ENCODE results near the gene FAM120A. TPM values are rescaled to one million over a fixed set of nuclear protein-coding genes. Genes with fewer than 3 reads are reported as not detected.

Gene FAM120A
- polyA plus RNA-seq, 4 donors: 36.2 to 85.8 (median 65.6) TPM

DNA sequence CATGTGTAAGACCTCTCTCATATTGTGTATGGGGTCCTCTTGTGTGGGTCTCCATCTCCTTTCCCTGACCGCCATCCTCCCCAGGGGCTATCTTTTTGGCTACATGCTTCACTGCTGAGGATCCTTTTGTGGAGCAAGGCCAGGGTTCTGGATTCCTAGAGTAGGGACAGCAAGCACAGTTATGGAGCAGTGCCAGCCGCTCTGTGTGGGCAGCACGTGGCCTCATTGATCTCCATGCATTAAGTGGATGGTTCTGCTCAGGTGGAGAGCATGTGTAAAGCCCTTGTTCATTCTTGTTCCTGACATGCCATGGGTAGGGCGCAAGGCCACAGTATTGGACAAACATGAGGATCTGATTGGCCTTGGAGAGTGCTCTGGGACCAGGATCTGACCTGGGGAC, 133.8 kb downstream of the FAM120A start:
- peaks cover 0 to 17% (median 0%) of the 10 kb centered on the region in 3 donors for H3K36me3 ChIP-seq (ENCODE audit: control insufficient read depth in 3 of 3, insufficient read depth in 2 of 3, low read depth in 1 of 3, low read length in 3 of 3)
- no peaks in the 10 kb centered on the region for H3K27me3 ChIP-seq (ENCODE audit: control insufficient read depth in 3 of 3, insufficient read depth in 3 of 3, low read length in 3 of 3)
- H3K9me3 ChIP-seq (ENCODE audit: control insufficient read depth in 2 of 2, insufficient read depth in 1 of 2, low read depth in 1 of 2, low read length in 1 of 2): peaks cover 0 to 5% of the 10 kb centered on the region in 2 donors
- no peak for DNase-seq
- WGBS, 3 donors: 90 to 98% (median 96%) methylated on average over 4 of the region's 4 CpGs
- H3K4me3 ChIP-seq (ENCODE audit: low read depth in 1 of 3, low read length in 3 of 3): no peak overlapping the region
- no peak for FAIRE-seq
- no peak overlapping the region for H3K27ac ChIP-seq (ENCODE audit: low read depth in 1 of 3, low read length in 2 of 3)
- H3K4me1 ChIP-seq (ENCODE audit: control insufficient read depth in 3 of 3, insufficient read depth in 2 of 3, low read depth in 1 of 3, low read length in 2 of 3): peaks cover 0 to 22% (median 12%) of the 10 kb centered on the region in 3 donors

DNA sequence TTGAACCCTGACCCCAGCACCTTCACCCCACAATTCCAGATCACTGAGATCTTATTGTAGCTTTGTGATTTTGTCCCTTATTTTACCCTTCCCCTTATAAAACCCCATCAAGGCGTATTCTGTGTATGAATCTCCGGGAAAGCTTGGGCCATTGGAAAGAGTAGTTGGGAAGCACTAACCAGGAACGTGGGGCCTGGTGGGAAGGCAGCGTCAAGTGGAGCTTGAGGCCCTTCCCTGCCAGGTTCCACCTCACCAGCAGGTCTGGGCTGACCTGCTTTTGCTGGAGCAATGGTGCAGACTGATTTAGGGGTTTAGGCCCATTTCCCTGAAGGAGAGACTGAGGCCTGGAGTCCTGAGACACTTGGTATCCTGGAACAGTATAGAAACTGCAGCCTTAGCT, 134.2 kb downstream of the FAM120A start:
- no peak for DNase-seq
- H3K27ac ChIP-seq (ENCODE audit: low read depth in 1 of 3, low read length in 2 of 3): no peak overlapping the region
- peaks cover 0 to 19% (median 0%) of the 10 kb centered on the region in 3 donors for H3K36me3 ChIP-seq (ENCODE audit: control insufficient read depth in 3 of 3, insufficient read depth in 2 of 3, low read depth in 1 of 3, low read length in 3 of 3)
- peaks cover 0 to 19% (median 12%) of the 10 kb centered on the region in 3 donors for H3K4me1 ChIP-seq (ENCODE audit: control insufficient read depth in 3 of 3, insufficient read depth in 2 of 3, low read depth in 1 of 3, low read length in 2 of 3)
- no peak overlapping the region for H3K4me3 ChIP-seq (ENCODE audit: low read depth in 1 of 3, low read length in 3 of 3)
- WGBS, 3 donors: 97 to 98% (median 98%) methylated on average over 4 of the region's 4 CpGs
- H3K9me3 ChIP-seq (ENCODE audit: control insufficient read depth in 2 of 2, insufficient read depth in 1 of 2, low read depth in 1 of 2, low read length in 1 of 2): peaks cover 0 to 5% of the 10 kb centered on the region in 2 donors
- no peak for FAIRE-seq
- H3K27me3 ChIP-seq (ENCODE audit: control insufficient read depth in 3 of 3, insufficient read depth in 3 of 3, low read length in 3 of 3): no peaks in the 10 kb centered on the region

DNA sequence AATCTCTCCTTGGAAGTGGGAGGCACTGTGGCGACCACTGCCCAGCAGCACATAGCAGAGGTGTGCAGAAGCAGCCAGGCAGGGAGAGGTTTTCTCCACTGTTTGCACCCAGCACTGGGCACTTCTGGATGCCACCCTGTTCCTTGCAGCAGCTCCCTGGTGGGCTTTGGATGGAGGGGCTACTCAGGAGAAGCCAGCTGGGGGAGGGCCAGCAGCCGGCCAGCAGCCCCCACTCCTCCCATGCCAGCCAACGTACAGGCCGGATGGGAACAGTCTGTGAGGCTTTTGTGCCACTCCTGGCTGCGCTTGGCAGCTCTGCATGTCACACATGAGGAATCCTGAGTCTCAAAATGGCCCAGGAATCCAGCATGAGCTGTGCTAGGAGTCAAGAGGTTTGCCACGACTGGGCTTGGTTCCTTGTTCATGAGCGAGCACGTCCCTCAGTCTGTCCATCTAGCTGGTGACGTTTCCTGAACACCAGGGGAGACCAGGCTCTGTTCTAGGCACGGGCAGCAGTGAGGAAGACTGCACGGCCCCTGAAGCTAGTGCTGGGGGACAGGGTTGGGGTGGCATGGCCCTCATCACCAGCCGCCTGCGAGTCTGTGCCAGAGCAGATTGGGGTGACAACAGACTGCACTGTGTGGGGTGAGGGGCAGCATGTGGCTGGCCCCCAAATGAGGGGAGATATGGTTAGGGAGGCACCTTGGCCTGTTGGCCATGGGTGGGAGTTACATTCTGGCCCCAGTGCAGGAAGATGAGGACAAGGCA, 135.0 kb downstream of the FAM120A start:
- DNase-seq (no peak), FAIRE-seq (no peak)
- peaks cover 0 to 5% of the 10 kb centered on the region in 2 donors for H3K9me3 ChIP-seq (ENCODE audit: control insufficient read depth in 2 of 2, insufficient read depth in 1 of 2, low read depth in 1 of 2, low read length in 1 of 2)
- peaks cover 0 to 11% (median 8%) of the 10 kb centered on the region in 3 donors for H3K4me1 ChIP-seq (ENCODE audit: control insufficient read depth in 3 of 3, insufficient read depth in 2 of 3, low read depth in 1 of 3, low read length in 2 of 3)
- no peak overlapping the region for H3K27ac ChIP-seq (ENCODE audit: low read depth in 1 of 3, low read length in 2 of 3)
- H3K27me3 ChIP-seq (ENCODE audit: control insufficient read depth in 3 of 3, insufficient read depth in 3 of 3, low read length in 3 of 3): no peaks in the 10 kb centered on the region
- peaks cover 0 to 27% (median 0%) of the 10 kb centered on the region in 3 donors for H3K36me3 ChIP-seq (ENCODE audit: control insufficient read depth in 3 of 3, insufficient read depth in 2 of 3, low read depth in 1 of 3, low read length in 3 of 3)
- 91 to 96% (median 92%) methylated on average over 13 of the region's 13 CpGs for WGBS, 3 donors
- H3K4me3 ChIP-seq (ENCODE audit: low read depth in 1 of 3, low read length in 3 of 3): no peak overlapping the region

DNA sequence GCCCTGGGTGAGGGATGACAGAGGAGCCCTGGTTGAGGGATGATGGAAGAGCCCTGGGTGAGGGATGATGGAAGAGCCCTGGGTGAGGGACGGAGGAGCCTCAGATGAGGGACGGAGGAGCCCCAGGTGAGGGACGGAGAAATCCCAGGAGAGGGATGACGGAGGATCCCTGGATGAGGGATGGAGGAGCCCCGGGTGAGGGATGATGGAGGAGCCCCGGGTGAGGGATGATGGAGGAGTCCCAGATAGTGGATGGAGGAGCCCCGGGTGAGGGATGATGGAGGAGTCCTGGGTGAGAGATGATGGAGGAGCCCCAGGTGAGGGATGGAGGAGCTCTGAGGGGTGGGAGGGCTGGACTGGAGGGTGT, 135.8 kb downstream of the FAM120A start:
- WGBS, 3 donors: 94 to 95% (median 95%) methylated on average over 7 of the region's 7 CpGs
- Histone ChIP-seq H3K36me3 (ENCODE audit: control insufficient read depth in 3 of 3, insufficient read depth in 2 of 3, low read depth in 1 of 3, low read length in 3 of 3) (peaks cover 0 to 30% (median 0%) of the 10 kb centered on the region in 3 donors), H3K4me3 (ENCODE audit: low read depth in 1 of 3, low read length in 3 of 3) (no peak overlapping the region), H3K4me1 (ENCODE audit: control insufficient read depth in 3 of 3, insufficient read depth in 2 of 3, low read depth in 1 of 3, low read length in 2 of 3) (peaks cover 0 to 8% (median 4%) of the 10 kb centered on the region in 3 donors), H3K9me3 (ENCODE audit: control insufficient read depth in 2 of 2, insufficient read depth in 1 of 2, low read depth in 1 of 2, low read length in 1 of 2) (peaks cover 0 to 5% of the 10 kb centered on the region in 2 donors), H3K27me3 (ENCODE audit: control insufficient read depth in 3 of 3, insufficient read depth in 3 of 3, low read length in 3 of 3) (no peaks in the 10 kb centered on the region), H3K27ac (ENCODE audit: low read depth in 1 of 3, low read length in 2 of 3) (no peak overlapping the region)
- FAIRE-seq (no peak), DNase-seq (no peak)

DNA sequence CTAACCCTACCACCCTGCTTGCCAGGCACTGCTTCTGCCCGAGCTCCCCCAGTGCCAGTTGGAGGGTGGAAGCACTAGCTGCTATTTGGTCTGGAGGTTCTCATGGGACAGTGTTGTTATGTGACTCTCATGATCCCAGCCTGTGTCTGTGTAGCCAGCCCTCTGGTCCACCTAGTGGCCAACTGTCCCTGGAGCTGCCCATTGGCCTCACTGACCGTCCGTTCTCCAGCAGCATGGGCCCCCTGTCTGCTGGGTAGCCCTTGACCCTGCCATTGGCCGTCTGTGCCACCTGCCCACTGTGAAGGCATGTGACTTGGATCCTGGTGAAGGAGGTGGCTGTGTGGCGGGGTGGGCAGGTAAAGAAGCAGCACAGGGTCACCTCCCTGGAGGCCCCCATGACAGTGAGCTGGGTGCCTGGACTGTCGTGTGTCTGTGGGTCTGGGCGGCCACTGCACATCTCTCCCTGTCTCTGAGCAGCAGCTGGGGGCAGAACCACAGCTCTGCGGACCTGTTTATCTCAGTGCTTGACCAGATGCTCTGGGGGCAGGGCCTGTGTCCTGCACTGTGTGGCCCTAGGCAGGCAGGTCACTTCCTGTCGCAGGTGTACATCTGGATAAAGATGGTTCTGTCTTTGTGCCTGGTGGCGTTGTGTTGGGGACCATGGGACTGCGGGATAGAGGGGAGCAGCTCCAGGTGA, 136.3 kb downstream of the FAM120A start:
- peaks cover 0 to 30% (median 0%) of the 10 kb centered on the region in 3 donors for H3K36me3 ChIP-seq (ENCODE audit: control insufficient read depth in 3 of 3, insufficient read depth in 2 of 3, low read depth in 1 of 3, low read length in 3 of 3)
- H3K27me3 ChIP-seq (ENCODE audit: control insufficient read depth in 3 of 3, insufficient read depth in 3 of 3, low read length in 3 of 3): no peaks in the 10 kb centered on the region
- peaks cover 0 to 7% (median 6%) of the 10 kb centered on the region in 3 donors for H3K4me1 ChIP-seq (ENCODE audit: control insufficient read depth in 3 of 3, insufficient read depth in 2 of 3, low read depth in 1 of 3, low read length in 2 of 3)
- FAIRE-seq: no peak
- no peak overlapping the region for H3K4me3 ChIP-seq (ENCODE audit: low read depth in 1 of 3, low read length in 3 of 3)
- WGBS, 3 donors: 85 to 95% (median 91%) methylated on average over 10 to 11 of the region's 11 CpGs
- peaks cover 0 to 5% of the 10 kb centered on the region in 2 donors for H3K9me3 ChIP-seq (ENCODE audit: control insufficient read depth in 2 of 2, insufficient read depth in 1 of 2, low read depth in 1 of 2, low read length in 1 of 2)
- DNase-seq: no peak
- no peak overlapping the region for H3K27ac ChIP-seq (ENCODE audit: low read depth in 1 of 3, low read length in 2 of 3)

DNA sequence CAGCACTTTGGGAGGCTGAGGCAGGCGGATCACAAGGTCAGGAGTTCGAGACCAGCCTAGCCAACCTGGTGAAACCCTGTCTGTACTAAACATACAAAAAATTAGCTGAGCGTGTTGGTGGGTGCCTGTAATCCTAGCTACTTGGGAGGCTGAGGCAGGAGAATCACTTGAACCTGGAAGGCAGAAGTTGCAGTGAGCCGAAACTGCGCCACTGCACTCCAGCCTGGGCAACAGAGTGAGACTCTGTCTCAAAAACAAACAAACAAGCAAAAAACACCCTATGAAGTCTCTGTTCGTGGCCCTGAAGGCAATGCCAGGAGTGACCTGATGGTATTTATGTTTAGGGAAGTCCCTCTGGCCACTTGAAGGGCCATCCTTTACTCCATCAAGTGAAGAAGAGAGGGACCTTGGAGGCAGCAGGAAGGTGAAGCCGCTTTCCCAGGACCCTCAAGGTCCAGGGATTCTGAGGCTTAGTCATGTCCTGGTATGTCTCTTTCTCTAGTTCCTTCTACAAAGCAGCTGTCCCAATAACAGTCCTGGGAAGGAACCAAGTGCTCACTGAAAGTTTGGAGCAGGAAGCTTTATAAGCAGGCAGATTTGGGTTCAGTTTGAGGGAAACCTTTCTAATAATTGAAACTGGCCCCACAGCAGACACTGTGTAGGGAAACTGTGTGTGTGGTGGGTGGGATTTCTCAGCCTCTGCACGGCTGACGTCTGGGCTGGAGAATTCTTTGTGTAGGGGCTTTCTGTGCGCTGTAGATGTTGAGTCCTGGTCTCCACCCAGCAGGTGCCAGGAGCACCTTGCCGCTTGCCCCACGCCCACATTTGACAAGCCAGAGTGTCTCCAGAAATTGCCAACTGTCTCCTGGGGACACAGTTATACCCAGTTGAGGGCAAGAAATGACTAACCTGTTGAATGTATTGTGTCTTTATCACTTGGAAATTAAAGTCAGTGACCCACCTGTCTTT, 137.4 kb downstream of the FAM120A start:
- Histone ChIP-seq H3K27ac (ENCODE audit: low read depth in 1 of 3, low read length in 2 of 3) (peak overlapping the region in 1 of 3 donors; percentile 12), H3K4me1 (ENCODE audit: control insufficient read depth in 3 of 3, insufficient read depth in 2 of 3, low read depth in 1 of 3, low read length in 2 of 3) (peaks cover 1 to 8% (median 7%) of the 10 kb centered on the region in 3 donors), H3K4me3 (ENCODE audit: low read depth in 1 of 3, low read length in 3 of 3) (no peak overlapping the region), H3K36me3 (ENCODE audit: control insufficient read depth in 3 of 3, insufficient read depth in 2 of 3, low read depth in 1 of 3, low read length in 3 of 3) (peaks cover 0 to 30% (median 0%) of the 10 kb centered on the region in 3 donors), H3K9me3 (ENCODE audit: control insufficient read depth in 2 of 2, insufficient read depth in 1 of 2, low read depth in 1 of 2, low read length in 1 of 2) (peaks cover 0 to 5% of the 10 kb centered on the region in 2 donors), H3K27me3 (ENCODE audit: control insufficient read depth in 3 of 3, insufficient read depth in 3 of 3, low read length in 3 of 3) (no peaks in the 10 kb centered on the region)
- DNase-seq (no peak), FAIRE-seq (no peak)
- 76 to 78% (median 76%) methylated on average over 12 of the region's 12 CpGs for WGBS, 3 donors

DNA sequence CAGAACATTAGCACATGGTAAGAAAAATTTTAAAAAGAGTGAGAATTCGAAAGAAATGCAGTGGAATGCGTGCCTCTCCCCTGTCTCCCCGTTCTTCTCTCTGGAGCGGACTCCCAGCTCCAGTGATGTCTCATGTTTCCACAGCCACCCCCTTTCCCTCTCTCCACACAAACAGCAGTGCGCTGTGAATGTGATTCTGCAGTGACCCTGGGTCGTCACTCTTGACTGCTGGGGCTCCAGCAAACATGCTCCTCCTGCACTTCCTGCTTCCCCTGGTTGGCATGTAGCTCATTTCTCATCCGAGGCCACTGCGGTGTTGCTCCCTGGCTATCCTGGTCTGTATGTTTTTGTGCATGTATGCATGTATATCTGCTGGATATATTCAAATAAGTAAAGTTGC, 138.2 kb downstream of the FAM120A start:
- Histone ChIP-seq H3K27ac (ENCODE audit: low read depth in 1 of 3, low read length in 2 of 3) (no peak overlapping the region), H3K27me3 (ENCODE audit: control insufficient read depth in 3 of 3, insufficient read depth in 3 of 3, low read length in 3 of 3) (no peaks in the 10 kb centered on the region), H3K4me3 (ENCODE audit: low read depth in 1 of 3, low read length in 3 of 3) (no peak overlapping the region), H3K9me3 (ENCODE audit: control insufficient read depth in 2 of 2, insufficient read depth in 1 of 2, low read depth in 1 of 2, low read length in 1 of 2) (peaks cover 0 to 5% of the 10 kb centered on the region in 2 donors), H3K36me3 (ENCODE audit: control insufficient read depth in 3 of 3, insufficient read depth in 2 of 3, low read depth in 1 of 3, low read length in 3 of 3) (peaks cover 0 to 34% (median 0%) of the 10 kb centered on the region in 3 donors), H3K4me1 (ENCODE audit: control insufficient read depth in 3 of 3, insufficient read depth in 2 of 3, low read depth in 1 of 3, low read length in 2 of 3) (peaks cover 5 to 13% (median 11%) of the 10 kb centered on the region in 3 donors)
- FAIRE-seq: no peak
- DNase-seq: peak in 1 of 2 donors; percentile 21
- whole genome bisulfite sequencing, 3 donors: 40 to 70% (median 62%) methylated on average over 8 of the region's 8 CpGs

All from small intestine (tissue), 7 donors.